ENCODE results near the gene NOC2L. TPM values are rescaled to one million over a fixed set of nuclear protein-coding genes. Genes with fewer than 3 reads are reported as not detected.

Gene NOC2L
- polyA plus RNA-seq, 2 of the 4 experiments (the other 2 are of a cell fraction): 48.4 to 73.5 TPM

- Histone ChIP-seq H3K27ac (0 out of 6 replicates have a peak overlapping the region, but pooled peaks of 1 of the 2 experiments have one; percentile 12), H3K4me2 (peak overlapping the region; percentile 14; the same call in 1 of the 3 replicates), H3K4me1 (peaks cover 31% of the 10 kb centered on the region), H3K9me3 (no peaks in the 10 kb centered on the region), H3K4me3 (no peak overlapping the region)
- ChIA-PET CTCF (interaction anchor here (6.9 kb wide), 1 partner anchor 14 kb away, joined by 84 read pairs; no protein-coding TSS in a partner anchor), POLR2A (no interaction called here)
- no peak for FAIRE-seq
- DNase-seq (ENCODE audit: low read depth in 1 of 2, low spot score in 1 of 2): no peak
- 96% methylated on average over 7 of the region's 10 CpGs for WGBS (ENCODE audit: missing lambda C conversion rate)
- ATAC-seq: no peak
- no peak for TF ChIP-seq JUNB (IDR thresholded peaks at IDR 0.05)
Measured at GRCh38 chr1:927748-928147, 31.3 kb downstream of the NOC2L start.

- POLR2A ChIA-PET: no interaction called here
- CTCF ChIA-PET: interaction anchor here (6.9 kb wide), 1 partner anchor 14 kb away, joined by 84 read pairs; no protein-coding TSS in a partner anchor
- H3K27ac ChIP-seq: peak overlapping the region in 1 of 2 experiments; percentile 97; a peak in 1 of 6 replicates
- H3K4me3 ChIP-seq: no peak overlapping the region
- FAIRE-seq (no peak), DNase-seq (ENCODE audit: low read depth in 1 of 2, low spot score in 1 of 2) (no peak), ATAC-seq (no peak)
- no peak for TF ChIP-seq KDM5A (IDR thresholded peaks at IDR 0.05)
- TF ChIP-seq CTCF (IDR thresholded peaks at IDR 0.05): no peak
- no peak for TF ChIP-seq REST (IDR thresholded peaks at IDR 0.05)
- no peak for TF ChIP-seq MAFK (IDR thresholded peaks at IDR 0.05; ENCODE audit: partially characterized antibody)
- no peak for TF ChIP-seq CBX2 (IDR thresholded peaks at IDR 0.05; ENCODE audit: borderline replicate concordance, low read depth)
- TF ChIP-seq FOSL2 (IDR thresholded peaks at IDR 0.05): no peak
- no peak for TF ChIP-seq FOSL2 (CRISPR knock-in tag; IDR thresholded peaks at IDR 0.05)
- TF ChIP-seq HEYL (CRISPR knock-in tag; IDR thresholded peaks at IDR 0.05): no peak
- no peak for TF ChIP-seq RFX5 (IDR thresholded peaks at IDR 0.05)
- no peak for TF ChIP-seq CEBPB (IDR thresholded peaks at IDR 0.05)
- no peak for TF ChIP-seq SMC3 (IDR thresholded peaks at IDR 0.05)
- no peak for TF ChIP-seq HES2 (IDR thresholded peaks at IDR 0.05)
- TF ChIP-seq MAX (IDR thresholded peaks at IDR 0.05): no peak
- TF ChIP-seq JUN (IDR thresholded peaks at IDR 0.05): no peak
- no peak for TF ChIP-seq EHMT2 (IDR thresholded peaks at IDR 0.05; ENCODE audit: low read depth)
- H3K9me3 ChIP-seq: no peaks in the 10 kb centered on the region
- peaks cover 36% of the 10 kb centered on the region for H3K4me1 ChIP-seq
- peak overlapping the region; percentile 14; the same call in 1 of the 3 replicates for H3K4me2 ChIP-seq
- WGBS (ENCODE audit: missing lambda C conversion rate): 100% methylated on average over 1 of the region's 9 CpGs
Measured at GRCh38 chr1:927234-927633, 31.8 kb downstream of the NOC2L start.

GRCh38 chr1:925561-926421 is 33.3 kb downstream of the NOC2L start:
- H3K4me2 ChIP-seq: peak overlapping the region; percentile 97
- CTCF ChIA-PET: interaction anchor here (1.4 to 6.9 kb wide), 2 partner anchors 16 to 21 kb away, joined by 5 to 84 read pairs; no protein-coding TSS in a partner anchor
- FAIRE-seq: no peak

More at GRCh38 chr1:925561-926421, 33.3 kb downstream of the NOC2L start:
- no peaks in the 10 kb centered on the region for H3K9me3 ChIP-seq
- peaks cover 46% of the 10 kb centered on the region for H3K4me1 ChIP-seq
- H3K27ac ChIP-seq: peak overlapping the region; percentile 95 to 97
- DNase-seq (ENCODE audit: low read depth in 1 of 2, low spot score in 1 of 2): peak in 1 of 2 experiments; percentile 64
- ATAC-seq: peak; percentile 31 to 55; a peak in 4 of 6 replicates
- POLR2A ChIA-PET: no interaction called here
- WGBS (ENCODE audit: missing lambda C conversion rate): 72% methylated on average over 13 of the region's 65 CpGs
- peak overlapping the region; percentile 84 for H3K4me3 ChIP-seq
- peak; percentile 49 for TF ChIP-seq POLR2A (IDR thresholded peaks at IDR 0.05; ENCODE audit: low read length)
- TF ChIP-seq FOXS1 (CRISPR knock-in tag; IDR thresholded peaks at IDR 0.05): no peak

Data from A549 (cell line).